Endothelial cell of umbilical vein (primary cell): ENCODE measurements around the gene C2orf76. TPM values are rescaled to one million over a fixed set of nuclear protein-coding genes. Genes with fewer than 3 reads are reported as not detected.

Experiments used
- BruUV-seq: library from RNA; stranded (reverse); fragments of 400-500 nt; replicated peaks from 2 replicates; lab custom pipeline; 2021; lab: Mats Ljungman, UMichigan
- CTCF ChIA-PET: fragments of 300-600, 350-600 bp; sonication (Branson Sonifier 250); formaldehyde crosslinking; loops from one replicate; lab custom pipeline; 2021; ENCODE audit warnings: antibody characterized with exemption, inconsistent platforms; lab: Charles Lee
- POLR2A ChIA-PET: fragments of 300-600, 350-600 bp; sonication (Branson Sonifier 250); formaldehyde crosslinking; loops from one replicate; lab custom pipeline; 2021; ENCODE audit warnings: antibody characterized with exemption, inconsistent platforms; lab: Charles Lee
- DNase-seq: peaks from one replicate; pipeline ENCODE4 v3.0.0-alpha.2; 2011; ENCODE audit warnings: low read depth, low spot score
- FAIRE-seq: peaks from 2 replicates; lab custom pipeline; 2011; peaks lifted over from hg19 to GRCh38; lab: Jason Lieb, UNC
- H2AFZ ChIP-seq: 2 replicates; pipeline ENCODE4 v1.6.0; 2012; ENCODE audit warnings: low read depth, low read length, control low read depth, inconsistent platforms
- H3K27ac ChIP-seq: 2 replicates; pipeline ENCODE4 v1.5.1; 2011; ENCODE audit warnings: low read depth, mild to moderate bottlenecking, control low read depth, low read length, moderate library complexity; ENCODE audit not compliant: insufficient read depth
- H3K27me3 ChIP-seq, 2 experiments: 2 replicates each; pipeline versions ENCODE4 v1.6.0 to v1.6.1; 2011; ENCODE audit warnings: low read length in 2 of 2, mixed read lengths in 1 of 2; ENCODE audit not compliant: control insufficient read depth in 2 of 2, insufficient read depth in 2 of 2
- H3K36me3 ChIP-seq, 2 experiments: 2 replicates in 1 of 2; 3 replicates in 1 of 2; pipeline ENCODE4 v1.5.1; 2011; ENCODE audit warnings: low read length in 2 of 2, mild to moderate bottlenecking in 1 of 2, moderate library complexity in 1 of 2; ENCODE audit not compliant: control insufficient read depth in 2 of 2, insufficient read depth in 2 of 2; ENCODE audit errors: extremely low read depth in 1 of 2
- H3K4me1 ChIP-seq: 3 replicates; pipeline ENCODE4 v1.5.1; 2011; ENCODE audit warnings: mild to moderate bottlenecking, low read length; ENCODE audit not compliant: control insufficient read depth, insufficient read depth; ENCODE audit errors: extremely low read depth
- H3K4me2 ChIP-seq: 2 replicates; pipeline ENCODE4 v1.6.1; 2011; ENCODE audit warnings: low read length, control low read depth, mixed read lengths; ENCODE audit not compliant: insufficient read depth
- H3K4me3 ChIP-seq, 3 experiments: fragments of 200-600 bp in 1 of 3; sonication (generic), shearing (Covaris generic) in 1 of 3; replicated peaks in 1 of 3; 2 replicates each; pipeline ENCODE4 v1.5.1; 2011 to 2016; ENCODE audit warnings: control low read depth in 3 of 3, low read length in 3 of 3, mild to moderate bottlenecking in 2 of 3, inconsistent platforms in 1 of 3, low read depth in 1 of 3, moderate library complexity in 1 of 3; ENCODE audit not compliant: insufficient read depth in 1 of 3
- H3K79me2 ChIP-seq: 2 replicates; pipeline ENCODE4 v1.6.0; 2012; ENCODE audit warnings: low read length, inconsistent platforms; ENCODE audit not compliant: control insufficient read depth, insufficient read depth
- H3K9ac ChIP-seq: replicated peaks from 2 replicates; pipeline ENCODE3; 2011; ENCODE audit warnings: low read length, control low read depth; ENCODE audit not compliant: insufficient read depth; ENCODE audit errors: extremely low read depth
- H3K9me1 ChIP-seq: replicated peaks from 3 replicates; pipeline ENCODE4 v1.6.0; 2011; ENCODE audit warnings: mild to moderate bottlenecking, low read length; ENCODE audit not compliant: control insufficient read depth, insufficient read depth; ENCODE audit errors: extremely low read depth
- H3K9me3 ChIP-seq: replicated peaks from 2 replicates; pipeline ENCODE4 v1.5.1; 2012; ENCODE audit warnings: low read length, inconsistent platforms; ENCODE audit not compliant: control insufficient read depth, insufficient read depth
- H4K20me1 ChIP-seq: replicated peaks from 2 replicates; pipeline ENCODE3; 2011; ENCODE audit warnings: mild to moderate bottlenecking, low read length; ENCODE audit not compliant: control insufficient read depth, insufficient read depth; ENCODE audit errors: extremely low read depth
- CTCF ChIP-seq, 2 donors: IDR thresholded peaks; 1 replicate in 1 of 2; 2 replicates in 1 of 2; pipeline ENCODE4 v1.5.1; 2011; ENCODE audit warnings: low read length in 2 of 2, mild to moderate bottlenecking in 2 of 2, moderate library complexity in 2 of 2, control low read depth in 1 of 2, inconsistent platforms in 1 of 2, low read depth in 1 of 2; ENCODE audit not compliant: insufficient read depth in 1 of 2; ENCODE audit errors: extremely low read depth in 1 of 2
- EZH2 ChIP-seq: IDR thresholded peaks from 2 replicates; pipeline ENCODE4 v1.6.1; 2012; ENCODE audit warnings: borderline replicate concordance, low read depth, mild to moderate bottlenecking, moderate library complexity, low read length, inconsistent platforms; ENCODE audit not compliant: severe bottlenecking
- FOS ChIP-seq: IDR thresholded peaks from 2 replicates; pipeline ENCODE4 v1.6.1; 2011; ENCODE audit warnings: mild to moderate bottlenecking, low read length, moderate library complexity, borderline replicate concordance; ENCODE audit not compliant: insufficient read depth
- GATA2 ChIP-seq: IDR thresholded peaks from 2 replicates; pipeline ENCODE4 v1.7.0; 2011; ENCODE audit warnings: low read depth, mild to moderate bottlenecking, moderate library complexity, mixed read lengths, low read length; ENCODE audit not compliant: insufficient read length, insufficient read depth
- JUN ChIP-seq: IDR thresholded peaks from 2 replicates; pipeline ENCODE4 v1.6.1; 2011; ENCODE audit warnings: borderline replicate concordance, low read depth; ENCODE audit not compliant: insufficient read length, insufficient read depth
- MAX ChIP-seq: IDR thresholded peaks from 2 replicates; pipeline ENCODE4 v1.6.1; 2011; ENCODE audit not compliant: insufficient read depth, insufficient read length
- MYC ChIP-seq: IDR thresholded peaks from one replicate; pipeline ENCODE4 v1.6.1; 2011; ENCODE audit warnings: mild to moderate bottlenecking, low read depth, low read length
- POLR2A ChIP-seq: IDR thresholded peaks from 2 replicates; pipeline ENCODE4 v1.6.1; 2012; ENCODE audit warnings: low read depth, mild to moderate bottlenecking, control low read depth, low read length
- POLR2AphosphoS5 ChIP-seq: IDR thresholded peaks from 2 replicates; pipeline ENCODE4 v1.6.1; 2012; ENCODE audit warnings: low read depth, mild to moderate bottlenecking, control low read depth, low read length, moderate library complexity; ENCODE audit not compliant: insufficient read depth
- dilution Hi-C: fragments of 300-500 bp; cut with MboI; formaldehyde crosslinking; loops from one replicate; pipeline ENCODE4 v1.15.0; 2019; ENCODE audit warnings: low sequenced_read_pairs; ENCODE audit not compliant: extremely low pct_ligation_motif_present
- intact Hi-C: fragments of 100-400 bp; cut with micrococcal nuclease; formaldehyde crosslinking; loops from one replicate; pipeline ENCODE4 v1.10.0; 2022
- polyA plus RNA-seq, 4 experiments: library from polyadenylated mRNA; depleted of rRNA in 3 of 4; stranded (reverse) in 3 of 4; unstranded in 1 of 4; fragments of >200 nt; gene quantifications; 2 replicates each; pipeline versions ENCODE4 v1.2.1 to v1.2.3, GENCODE V29; 2011 to 2012; ENCODE audit warnings: missing spikeins in 1 of 4
- total RNA-seq: library from RNA; stranded (reverse); gene quantifications from 2 replicates; pipeline ENCODE4 v1.2.3, GENCODE V29; 2021

The C2orf76 gene
- total and polyA plus RNA-seq, 2 donors (not counting 3 experiments of a cell fraction or from before 2014, with no cell fraction given) = 7.4 to 12.1 TPM

GRCh38 chr2:119294671-119295070 lies 72.0 kb downstream of the C2orf76 start:
- H3K4me2 ChIP-seq = no peak overlapping the region
- FAIRE-seq (no peak), DNase-seq (no peak)
- no peaks in the 10 kb centered on the region for H3K79me2 ChIP-seq
- no peak overlapping the region for H3K9ac ChIP-seq
- no TSS peak for BruUV-seq
- H3K4me1 ChIP-seq = no peaks in the 10 kb centered on the region
- no peaks in the 10 kb centered on the region for H3K27me3 ChIP-seq
- intact Hi-C loops = loop anchor here (5.0 kb wide), 2 partner anchors 62 to 183 kb away; no protein-coding TSS in a partner anchor
- ChIA-PET CTCF (interaction anchor here (1.8 kb wide), 1 partner anchor 413 kb away, joined by 7 read pairs; no protein-coding TSS in a partner anchor), POLR2A (interaction anchor here (0.6 kb wide), 1 partner anchor 15 kb away, joined by 3 read pairs; no protein-coding TSS in a partner anchor)
- H3K36me3 ChIP-seq = no peaks in the 10 kb centered on the region
- H3K9me1 ChIP-seq = no peaks in the 10 kb centered on the region
- dilution Hi-C loops = no loop called here
- H3K27ac ChIP-seq = no peak overlapping the region
- H3K4me3 ChIP-seq = no peak overlapping the region
- TF ChIP-seq POLR2A = no peak
- TF ChIP-seq MAX = no peak
- TF ChIP-seq FOS = no peak
- TF ChIP-seq MYC = no peak
- TF ChIP-seq GATA2 = no peak
- no peak for TF ChIP-seq POLR2AphosphoS5
- no peak for TF ChIP-seq CTCF (IDR thresholded peaks at IDR 0.05; ENCODE audit: extremely low read depth in 1 of 2, insufficient read depth in 1 of 2, low read depth in 1 of 2, low read length in 2 of 2)
- no peak for TF ChIP-seq JUN
- TF ChIP-seq EZH2 = no peak
- H2AFZ ChIP-seq = no peak overlapping the region
- H4K20me1 ChIP-seq = no peaks in the 10 kb centered on the region
- no peaks in the 10 kb centered on the region for H3K9me3 ChIP-seq
